DOHH2 (cell line): ENCODE measurements around the gene PDCD2L.

ENCODE experiments used
- H3F3A ChIP-seq: fragments of 200-600 bp; sonication (generic), shearing (Covaris generic); 2 replicates; pipeline ENCODE4 v1.6.0; 2016; ENCODE audit warnings: antibody characterized with exemption, mild to moderate bottlenecking; ENCODE audit not compliant: control insufficient read depth, insufficient read depth
- H3K27ac ChIP-seq: fragments of 200-600 bp; sonication (generic); 2 replicates; pipeline ENCODE4 v1.5.1; 2014; ENCODE audit warnings: low read depth, mild to moderate bottlenecking, low read length, moderate library complexity
- H3K27me3 ChIP-seq: fragments of 200-600 bp; sonication (generic); 2 replicates; pipeline ENCODE4 v1.6.1; 2014; ENCODE audit warnings: mild to moderate bottlenecking, low read length, mixed read lengths; ENCODE audit not compliant: control insufficient read depth
- H3K36me3 ChIP-seq: fragments of 200-600 bp; sonication (generic); 2 replicates; pipeline ENCODE4 v1.6.1; 2014; ENCODE audit warnings: mild to moderate bottlenecking, low read length, moderate library complexity, mixed read lengths; ENCODE audit not compliant: control insufficient read depth
- H3K4me1 ChIP-seq: fragments of 200-600 bp; sonication (generic); 2 replicates; pipeline ENCODE4 v1.6.1; 2014; ENCODE audit warnings: mild to moderate bottlenecking, low read length, mixed read lengths; ENCODE audit not compliant: control insufficient read depth
- H3K4me2 ChIP-seq: fragments of 200-600 bp; sonication (generic); 2 replicates; pipeline ENCODE4 v1.6.0; 2014; ENCODE audit warnings: mild to moderate bottlenecking, low read length, moderate library complexity
- H3K4me3 ChIP-seq: fragments of 200-600 bp; sonication (generic); 2 replicates; pipeline ENCODE4 v1.5.1; 2014; ENCODE audit warnings: mild to moderate bottlenecking, low read length, mixed read lengths
- H3K79me2 ChIP-seq: fragments of 200-600 bp; sonication (generic); 2 replicates; pipeline ENCODE4 v1.6.1; 2014; ENCODE audit warnings: mild to moderate bottlenecking, low read length, mixed read lengths; ENCODE audit not compliant: control insufficient read depth
- H3K9me2 ChIP-seq: fragments of 200-600 bp; sonication (generic); replicated peaks from 2 replicates; pipeline ENCODE4 v1.6.1; 2014; ENCODE audit warnings: mild to moderate bottlenecking, low read length, mixed read lengths; ENCODE audit not compliant: control insufficient read depth
- H3K9me3 ChIP-seq: fragments of 200-600 bp; sonication (generic); 2 replicates; pipeline ENCODE4 v1.6.1; 2014; ENCODE audit warnings: antibody characterized with exemption, low read length, mixed read lengths; ENCODE audit not compliant: control insufficient read depth, insufficient read depth
- H4K20me1 ChIP-seq: fragments of 200-600 bp; sonication (generic); 2 replicates; pipeline ENCODE4 v1.6.0; 2014; ENCODE audit warnings: low read depth, mild to moderate bottlenecking, antibody characterized with exemption, low read length, moderate library complexity; ENCODE audit not compliant: control insufficient read depth, insufficient read depth
- CTCF ChIP-seq: fragments of 200-600 bp; sonication (generic); IDR thresholded peaks from one replicate; pipeline ENCODE4 v1.5.1; 2014; ENCODE audit warnings: antibody characterized with exemption, mild to moderate bottlenecking, low read depth, low read length; ENCODE audit not compliant: poor library complexity, severe bottlenecking
- EZH2phosphoT487 ChIP-seq: fragments of 200-600 bp; sonication (generic); IDR thresholded peaks from 2 replicates; pipeline ENCODE4 v1.6.1; 2017; ENCODE audit warnings: borderline replicate concordance, mild to moderate bottlenecking, antibody characterized with exemption, low read length, moderate library complexity, mixed read lengths

Gene PDCD2L

GRCh38 chr19:34365463-34366401 is 38.5 kb upstream of the PDCD2L start:
- Histone ChIP-seq H3K27me3 (no peaks in the 10 kb centered on the region), H4K20me1 (peaks cover 17% of the 10 kb centered on the region; the same call in 1 of the 2 replicates), H3F3A (peaks cover 3% of the 10 kb centered on the region), H3K36me3 (peaks cover 56% of the 10 kb centered on the region), H3K4me3 (peak overlapping the region; percentile 96), H3K79me2 (peaks cover 62% of the 10 kb centered on the region), H3K4me2 (peak overlapping the region; percentile 88), H3K9me3 (no peaks in the 10 kb centered on the region), H3K9me2 (no peaks in the 10 kb centered on the region), H3K4me1 (peaks cover 34% of the 10 kb centered on the region), H3K27ac (peak overlapping the region; percentile 59)
- TF ChIP-seq EZH2phosphoT487: no peak
- TF ChIP-seq CTCF: no peak

GRCh38 chr19:34366738-34367623 is 37.2 kb upstream of the PDCD2L start:
- Histone ChIP-seq H3K4me2 (peak overlapping the region; percentile 88), H3K9me2 (no peaks in the 10 kb centered on the region), H3F3A (peaks cover 3% of the 10 kb centered on the region), H3K27ac (no peak overlapping the region), H3K9me3 (no peaks in the 10 kb centered on the region), H3K27me3 (no peaks in the 10 kb centered on the region), H3K4me3 (peak overlapping the region; percentile 96), H3K36me3 (peaks cover 64% of the 10 kb centered on the region), H4K20me1 (peaks cover 20% of the 10 kb centered on the region; the same call in 1 of the 2 replicates), H3K4me1 (peaks cover 34% of the 10 kb centered on the region), H3K79me2 (peaks cover 74% of the 10 kb centered on the region)
- TF ChIP-seq CTCF (no peak), EZH2phosphoT487 (no peak)

GRCh38 chr19:34367624-34367957 is 36.6 kb upstream of the PDCD2L start:
- H3K4me3 ChIP-seq: no peak overlapping the region
- peak overlapping the region; percentile 88 for H3K4me2 ChIP-seq
- H3K27ac ChIP-seq: no peak overlapping the region
- peaks cover 4% of the 10 kb centered on the region for H3F3A ChIP-seq
- H3K9me3 ChIP-seq: no peaks in the 10 kb centered on the region
- TF ChIP-seq EZH2phosphoT487: no peak
- TF ChIP-seq CTCF: no peak
- H3K27me3 ChIP-seq: no peaks in the 10 kb centered on the region
- peaks cover 20% of the 10 kb centered on the region; the same call in 1 of the 2 replicates for H4K20me1 ChIP-seq
- H3K79me2 ChIP-seq: peaks cover 80% of the 10 kb centered on the region
- H3K36me3 ChIP-seq: peaks cover 70% of the 10 kb centered on the region
- H3K4me1 ChIP-seq: peaks cover 34% of the 10 kb centered on the region
- H3K9me2 ChIP-seq: no peaks in the 10 kb centered on the region
